IPS-18c (cell line): ENCODE measurements around the gene DCAF11.
A peak's percentile ranks its signal among the peaks of the same experiment; 100 is the strongest.
"Not testable (repeated sequence)": the region's sequence is repeated elsewhere in the genome, so short reads cannot be mapped to it uniquely, and the experiment has no call there.

Source experiments
- H3K4me3 ChIP-seq: 2 replicates; pipeline ENCODE4 v1.7.0; 2013; ENCODE audit warnings: low read depth, mild to moderate bottlenecking, low read length, moderate library complexity; ENCODE audit not compliant: insufficient read depth
- H3K9me3 ChIP-seq: one replicate; pipeline ENCODE4 v1.6.1; 2013; ENCODE audit warnings: mild to moderate bottlenecking, low read length, moderate library complexity; ENCODE audit not compliant: control insufficient read depth, insufficient read depth

Gene DCAF11

DNA sequence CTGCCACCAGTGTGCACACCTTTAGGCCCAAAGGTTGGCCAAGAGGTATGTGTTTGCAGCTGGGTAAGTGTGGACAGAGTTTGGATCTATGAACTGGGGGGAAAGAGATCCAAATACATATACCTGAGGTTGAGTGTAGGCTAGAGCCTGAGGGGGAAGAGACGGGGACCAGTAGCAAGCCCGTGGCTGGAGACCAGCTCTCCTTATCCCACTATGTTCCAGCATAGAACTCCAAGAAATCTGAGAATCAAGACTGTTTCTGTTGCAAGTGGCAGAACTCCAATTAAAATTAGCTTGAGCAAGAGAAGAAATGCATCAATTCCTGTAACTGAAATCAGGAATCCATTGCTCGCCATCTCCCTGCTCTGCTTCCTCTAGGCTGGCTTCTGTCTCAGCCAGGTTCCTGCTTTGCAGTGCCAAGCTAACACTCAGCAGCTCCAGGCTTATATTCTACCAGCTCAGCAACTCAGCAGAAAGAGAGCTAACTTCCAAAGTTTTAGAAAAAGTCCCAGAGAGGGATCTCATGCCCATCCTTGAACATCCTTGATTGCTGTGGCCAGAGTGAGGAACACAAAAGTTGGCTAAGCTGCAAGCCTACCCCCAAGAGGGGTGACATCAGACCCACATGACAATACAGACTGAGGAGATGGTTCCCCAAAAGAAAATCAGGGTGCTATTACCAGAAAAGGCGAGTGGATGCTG, 21.9 kb upstream of the DCAF11 start:
- no peak overlapping the region for H3K4me3 ChIP-seq

DNA sequence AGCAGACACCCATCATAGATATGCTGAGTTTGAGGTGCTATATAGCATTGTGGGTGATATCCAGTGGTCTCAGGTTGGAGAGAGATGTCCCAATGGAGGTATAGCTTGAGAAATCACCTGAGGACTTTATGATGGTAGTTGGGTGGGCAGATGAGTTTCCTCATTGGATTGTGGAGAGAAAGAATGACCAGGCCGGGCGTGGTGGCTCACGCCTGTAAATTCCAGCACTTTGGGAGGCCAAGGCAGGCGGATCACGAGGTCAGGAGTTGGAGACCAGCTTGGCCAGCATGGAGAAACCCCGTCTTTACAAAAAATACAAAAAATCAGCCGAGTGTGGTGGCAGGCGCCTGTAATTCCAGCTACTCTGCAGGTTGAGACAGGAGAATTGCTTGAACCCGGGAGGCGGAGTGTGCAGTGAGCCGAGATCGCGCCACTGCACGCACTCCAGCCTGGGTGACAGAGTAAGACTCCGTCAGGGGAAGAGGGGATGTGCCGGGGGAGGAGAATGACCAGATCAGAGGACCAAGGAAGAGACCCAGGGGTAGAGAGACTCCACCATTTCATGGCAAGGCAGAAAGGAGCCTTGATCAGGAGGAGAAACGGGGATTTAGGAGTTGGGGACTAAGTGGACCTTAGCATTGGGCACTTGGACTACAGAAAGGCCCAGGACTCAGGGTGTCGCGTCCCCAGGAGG, 21.2 kb upstream of the DCAF11 start:
- Histone ChIP-seq H3K4me3 (peak overlapping the region; percentile 9; the same call in 1 of the 2 replicates), H3K9me3 (no peaks in the 10 kb centered on the region)

More for the DNA sequence above, 21.9 kb upstream of the DCAF11 start:
- no peaks in the 10 kb centered on the region for H3K9me3 ChIP-seq

DNA sequence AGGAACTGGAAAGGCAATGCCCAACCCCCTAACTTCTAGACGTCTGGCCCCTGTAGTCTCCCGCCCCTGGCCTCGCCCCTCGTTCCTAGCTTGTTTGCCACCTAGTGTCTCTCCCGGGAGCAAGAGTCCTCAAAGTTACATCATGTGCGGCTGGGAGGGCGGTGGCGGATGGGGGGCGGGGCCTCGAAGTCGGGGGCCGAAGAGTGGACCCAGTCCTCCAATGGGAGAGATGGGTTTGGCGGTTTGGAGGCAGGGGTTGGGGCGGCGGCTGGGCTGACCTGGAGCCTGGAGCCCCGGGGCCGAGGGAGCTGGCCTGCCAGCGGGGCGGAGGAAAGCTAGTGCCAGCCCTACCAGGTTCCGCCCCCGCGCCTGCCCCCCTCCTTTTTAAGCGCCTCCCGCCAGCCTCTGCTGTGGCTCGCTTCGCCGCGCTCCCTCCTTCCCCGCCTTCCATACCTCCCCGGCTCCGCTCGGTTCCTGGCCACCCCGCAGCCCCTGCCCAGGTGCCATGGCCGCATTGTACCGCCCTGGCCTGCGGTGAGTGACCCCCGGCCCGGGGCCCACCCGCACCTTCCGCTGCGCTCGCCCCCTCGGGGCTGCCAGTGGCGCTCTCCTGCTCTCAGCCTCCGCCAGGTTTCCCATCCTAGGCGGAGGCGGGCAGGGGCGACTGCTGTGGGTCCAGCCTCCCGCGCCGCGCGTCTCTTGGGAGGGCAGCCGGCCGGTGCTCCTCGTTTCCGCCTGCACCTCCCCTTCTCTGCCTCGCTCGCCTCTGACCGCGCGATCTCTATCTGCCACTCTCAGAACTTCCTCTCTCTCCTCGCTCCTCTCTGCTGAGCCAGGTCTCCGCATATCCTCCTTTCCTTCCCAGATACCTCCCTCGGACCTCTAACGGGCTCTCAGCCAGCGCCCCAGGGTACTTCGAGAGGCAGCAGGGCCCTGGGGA, 20.4 kb upstream of the DCAF11 start, which contains the start of gene PCK2:
TSS of gene PCK2 (plus strand) at position 411 of the 940 bp plus-strand sequence. CDS start at position 506, 95 bp downstream.
- Histone ChIP-seq H3K4me3 (peak within 1 kb of the TSS; percentile 85), H3K9me3 (no peaks in the 10 kb centered on the region)

DNA sequence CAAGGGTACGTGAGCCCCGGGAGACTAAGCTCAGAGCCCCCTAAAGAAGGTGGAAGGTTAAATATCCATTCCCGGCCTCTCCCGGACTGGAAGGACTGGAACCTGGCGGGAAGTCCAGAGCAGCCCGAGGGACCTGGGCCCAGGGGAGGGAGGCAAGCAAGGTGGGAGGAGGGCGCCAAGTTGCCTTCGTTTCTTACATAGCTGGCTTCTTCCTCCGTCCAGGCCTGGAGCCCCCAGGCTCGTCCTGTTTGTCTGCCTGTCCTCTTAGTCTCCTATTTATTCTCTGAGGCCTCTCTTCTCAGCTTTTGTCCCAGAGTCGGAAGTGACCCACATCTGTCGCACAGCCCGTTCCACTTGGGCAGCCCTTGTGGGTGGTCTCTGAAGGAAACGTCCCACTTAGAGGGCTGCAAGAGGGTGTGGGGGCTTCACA, 19.7 kb upstream of the DCAF11 start:
- Histone ChIP-seq H3K4me3 (peak overlapping the region; percentile 85), H3K9me3 (no peaks in the 10 kb centered on the region)

DNA sequence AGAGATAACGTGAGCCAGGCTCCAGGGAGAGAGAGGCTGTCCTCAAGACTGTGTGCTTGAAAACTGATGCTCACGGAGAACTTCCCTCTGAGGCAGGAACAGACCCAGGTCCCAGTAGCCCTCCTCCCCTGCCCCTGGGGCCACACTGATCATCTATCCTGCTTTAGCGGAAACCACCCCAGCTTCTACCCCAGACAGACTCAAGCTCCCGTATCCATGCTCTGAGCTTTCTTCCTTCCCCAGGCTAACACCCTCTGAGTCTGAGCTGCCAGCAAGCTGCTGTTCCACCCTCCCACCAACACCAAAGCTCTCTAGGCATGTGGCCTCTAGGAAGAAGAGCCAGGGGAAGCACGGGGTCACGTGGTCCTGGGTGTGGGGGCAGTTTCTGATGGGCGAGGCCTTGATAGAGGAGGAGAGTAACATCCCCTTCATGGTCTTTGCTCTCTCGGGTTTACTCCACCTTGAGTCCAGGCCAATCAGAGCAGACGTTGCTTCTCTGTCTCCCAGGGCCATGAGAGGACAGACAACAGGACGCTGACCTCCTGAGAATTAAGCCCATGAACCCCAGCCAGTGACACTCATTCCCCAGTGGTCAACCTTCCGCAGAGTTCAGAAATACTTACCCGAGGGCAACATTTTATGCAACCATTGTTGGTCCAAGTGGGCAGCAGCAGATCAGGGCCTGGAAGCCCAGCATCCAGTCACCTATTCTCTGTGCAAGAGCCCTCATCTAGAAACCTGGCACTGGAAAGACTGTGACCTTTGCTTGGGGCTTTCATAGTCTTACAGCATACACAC, 19.1 kb upstream of the DCAF11 start:
- no peaks in the 10 kb centered on the region for H3K9me3 ChIP-seq
- H3K4me3 ChIP-seq, result peak overlapping the region; percentile 85

DNA sequence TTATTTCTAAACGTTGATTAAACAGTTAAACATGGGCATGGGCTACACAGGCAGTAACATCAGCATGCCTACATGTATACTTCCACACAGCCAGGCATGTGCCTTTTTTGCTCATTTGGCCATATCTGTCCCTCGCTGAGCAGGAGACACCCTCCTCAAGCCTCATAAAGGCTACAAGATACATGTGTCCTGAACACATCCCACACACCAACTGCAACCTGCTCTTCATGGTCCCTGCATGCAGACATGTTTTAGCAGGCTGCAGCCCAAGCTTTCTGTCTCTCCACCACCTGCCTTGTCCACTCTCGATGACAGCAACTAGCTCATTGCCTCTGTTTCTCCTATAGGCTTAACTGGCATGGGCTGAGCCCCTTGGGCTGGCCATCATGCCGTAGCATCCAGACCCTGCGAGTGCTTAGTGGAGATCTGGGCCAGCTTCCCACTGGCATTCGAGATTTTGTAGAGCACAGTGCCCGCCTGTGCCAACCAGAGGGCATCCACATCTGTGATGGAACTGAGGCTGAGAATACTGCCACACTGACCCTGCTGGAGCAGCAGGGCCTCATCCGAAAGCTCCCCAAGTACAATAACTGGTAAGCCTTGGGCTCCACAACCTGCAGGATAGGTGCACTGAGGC, 17.9 kb upstream of the DCAF11 start:
- Histone ChIP-seq H3K9me3 (no peaks in the 10 kb centered on the region), H3K4me3 (no peak overlapping the region)

DNA sequence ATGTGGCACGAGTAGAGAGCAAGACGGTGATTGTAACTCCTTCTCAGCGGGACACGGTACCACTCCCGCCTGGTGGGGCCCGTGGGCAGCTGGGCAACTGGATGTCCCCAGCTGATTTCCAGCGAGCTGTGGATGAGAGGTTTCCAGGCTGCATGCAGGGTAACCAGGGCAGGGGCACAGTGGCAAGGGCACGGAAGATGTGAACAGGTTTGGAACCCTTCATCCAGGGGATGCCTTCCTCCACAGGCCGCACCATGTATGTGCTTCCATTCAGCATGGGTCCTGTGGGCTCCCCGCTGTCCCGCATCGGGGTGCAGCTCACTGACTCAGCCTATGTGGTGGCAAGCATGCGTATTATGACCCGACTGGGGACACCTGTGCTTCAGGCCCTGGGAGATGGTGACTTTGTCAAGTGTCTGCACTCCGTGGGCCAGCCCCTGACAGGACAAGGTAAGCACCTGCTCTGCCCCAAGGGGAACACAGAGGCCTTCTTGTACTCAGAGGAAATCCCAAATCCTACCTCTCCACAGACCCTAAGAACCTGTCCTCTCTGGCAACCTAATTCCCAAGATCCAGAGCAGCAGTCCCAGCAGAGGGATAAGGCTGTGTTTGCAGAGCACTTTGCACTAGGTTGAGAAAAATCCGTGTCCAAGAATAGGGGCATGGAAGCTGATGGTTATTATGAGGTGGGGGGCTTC, 16.2 kb upstream of the DCAF11 start:
- no peaks in the 10 kb centered on the region for H3K9me3 ChIP-seq
- no peak overlapping the region for H3K4me3 ChIP-seq

DNA sequence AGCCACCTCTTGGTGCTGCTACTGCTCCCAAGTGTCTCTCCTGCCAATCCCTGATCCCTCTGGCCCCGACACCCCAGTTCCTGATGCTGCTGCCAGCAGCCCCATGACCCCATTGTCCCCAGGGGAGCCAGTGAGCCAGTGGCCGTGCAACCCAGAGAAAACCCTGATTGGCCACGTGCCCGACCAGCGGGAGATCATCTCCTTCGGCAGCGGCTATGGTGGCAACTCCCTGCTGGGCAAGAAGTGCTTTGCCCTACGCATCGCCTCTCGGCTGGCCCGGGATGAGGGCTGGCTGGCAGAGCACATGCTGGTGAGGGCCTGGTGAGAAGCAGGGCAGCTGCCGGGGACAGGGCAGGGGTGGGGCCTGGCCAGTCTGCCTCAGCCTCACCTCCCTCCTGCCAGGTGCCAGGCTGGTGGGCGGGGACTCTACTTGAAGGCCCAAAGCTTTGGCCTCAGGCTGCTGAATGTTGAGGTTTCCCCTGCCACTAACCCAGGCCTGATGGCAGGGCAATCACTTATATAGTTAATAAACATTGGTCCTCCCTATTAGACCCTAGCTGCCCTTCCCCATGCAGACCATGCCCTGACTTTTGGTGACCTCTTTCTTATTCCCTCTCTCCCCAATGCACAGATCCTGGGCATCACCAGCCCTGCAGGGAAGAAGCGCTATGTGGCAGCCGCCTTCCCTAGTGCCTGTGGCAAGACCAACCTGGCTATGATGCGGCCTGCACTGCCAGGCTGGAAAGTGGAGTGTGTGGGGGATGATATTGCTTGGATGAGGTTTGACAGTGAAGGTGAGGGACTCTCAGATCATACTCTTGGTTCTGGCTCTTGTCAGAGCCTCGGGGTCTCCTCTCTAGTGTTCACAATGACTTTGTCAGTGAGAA, 15.4 kb upstream of the DCAF11 start:
- Histone ChIP-seq H3K4me3 (no peak overlapping the region), H3K9me3 (no peaks in the 10 kb centered on the region)

DNA sequence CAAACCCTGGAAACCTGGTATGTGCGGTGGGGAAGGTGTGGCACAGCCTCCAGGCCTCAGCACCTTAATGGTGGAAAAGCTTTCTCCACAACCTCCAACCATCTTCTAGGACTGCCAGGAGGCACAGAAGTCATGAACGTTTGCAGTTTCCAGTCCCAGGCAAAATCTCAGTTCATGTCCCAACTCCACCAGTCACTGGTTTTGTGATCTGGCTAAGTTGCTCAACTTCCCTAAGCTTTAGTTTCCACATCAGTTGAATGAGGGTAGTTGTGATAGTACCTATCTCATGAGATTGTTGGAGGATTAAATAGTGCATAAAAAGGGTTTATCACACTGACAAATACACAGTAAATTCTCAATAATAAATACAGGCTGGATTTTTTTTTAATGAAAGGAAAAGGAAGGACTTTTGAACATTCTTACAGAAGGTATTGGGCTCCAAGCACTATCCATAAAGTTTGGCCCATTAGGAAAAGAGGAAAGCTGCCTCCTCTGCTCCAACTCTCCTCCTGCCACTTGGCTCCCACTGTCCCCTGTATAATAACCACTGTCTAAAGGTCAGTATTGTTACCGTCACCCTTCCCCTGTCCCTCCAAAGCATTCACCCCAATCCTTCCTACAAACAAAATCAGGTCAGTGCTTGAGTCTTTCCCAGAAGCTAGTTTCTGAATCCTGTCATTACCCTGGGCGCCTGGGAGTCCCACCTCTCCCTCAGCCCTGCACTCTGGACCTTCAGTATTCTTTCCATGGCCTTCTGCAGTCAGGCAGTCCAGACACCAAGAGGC, 14.2 kb upstream of the DCAF11 start:
- Histone ChIP-seq H3K4me3 (no peak overlapping the region), H3K9me3 (no peaks in the 10 kb centered on the region)

DNA sequence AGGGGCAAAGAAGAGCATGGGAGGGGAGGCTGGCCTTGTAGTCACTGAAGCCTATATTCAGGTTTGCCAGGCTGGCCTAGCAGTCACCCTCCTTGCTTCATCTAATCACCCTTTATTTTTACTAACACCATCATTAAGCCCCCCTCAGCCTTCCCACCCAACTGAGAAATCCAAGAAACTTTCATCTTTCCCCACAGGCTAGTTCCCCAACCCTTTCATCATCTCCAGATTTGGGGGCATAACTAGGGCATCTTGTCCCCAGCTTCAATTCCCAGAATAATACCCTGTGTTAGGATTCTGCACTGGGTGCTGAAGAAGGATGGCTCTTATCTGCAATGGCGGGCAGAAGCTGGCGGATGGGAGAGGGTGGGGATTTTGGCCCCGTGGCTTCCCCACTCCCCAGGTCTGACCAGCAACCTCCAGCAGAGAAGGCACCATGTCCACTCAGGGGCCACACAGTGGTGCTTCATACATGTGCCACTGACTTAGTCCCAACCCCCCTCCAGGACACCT, 13.5 kb upstream of the DCAF11 start:
- H3K4me3 ChIP-seq, result no peak overlapping the region
- H3K9me3 ChIP-seq, result no peaks in the 10 kb centered on the region

DNA sequence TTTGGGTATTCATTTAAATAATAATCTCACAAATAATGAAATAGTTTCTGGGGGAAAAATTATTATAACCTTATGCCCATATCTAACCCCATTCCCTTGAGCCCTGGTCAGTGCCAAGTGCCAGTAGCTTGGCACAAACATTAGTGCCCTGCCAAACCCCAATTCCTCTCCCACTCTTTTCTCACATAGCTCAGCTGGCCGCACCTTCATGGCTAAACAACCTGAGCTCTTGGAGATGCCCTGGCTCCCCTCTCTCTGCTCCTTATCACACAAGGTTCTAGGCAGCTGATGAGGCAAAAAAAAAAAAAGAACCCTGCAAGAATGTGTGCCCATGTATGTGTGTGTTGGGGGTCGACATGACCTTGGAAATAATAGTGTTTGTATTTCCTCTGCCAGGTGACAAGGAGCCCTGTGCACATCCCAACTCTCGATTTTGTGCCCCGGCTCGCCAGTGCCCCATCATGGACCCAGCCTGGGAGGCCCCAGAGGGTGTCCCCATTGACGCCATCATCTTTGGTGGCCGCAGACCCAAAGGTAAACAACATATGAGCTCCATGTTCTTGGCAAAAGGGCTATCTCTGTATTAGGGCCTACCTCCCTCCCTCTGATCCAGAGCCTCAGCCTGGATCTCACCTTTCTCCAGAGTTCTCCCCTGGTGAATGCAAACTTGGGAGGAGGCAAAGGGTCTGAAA, 12.1 kb upstream of the DCAF11 start:
- Histone ChIP-seq H3K4me3 (no peak overlapping the region), H3K9me3 (no peaks in the 10 kb centered on the region)

DNA sequence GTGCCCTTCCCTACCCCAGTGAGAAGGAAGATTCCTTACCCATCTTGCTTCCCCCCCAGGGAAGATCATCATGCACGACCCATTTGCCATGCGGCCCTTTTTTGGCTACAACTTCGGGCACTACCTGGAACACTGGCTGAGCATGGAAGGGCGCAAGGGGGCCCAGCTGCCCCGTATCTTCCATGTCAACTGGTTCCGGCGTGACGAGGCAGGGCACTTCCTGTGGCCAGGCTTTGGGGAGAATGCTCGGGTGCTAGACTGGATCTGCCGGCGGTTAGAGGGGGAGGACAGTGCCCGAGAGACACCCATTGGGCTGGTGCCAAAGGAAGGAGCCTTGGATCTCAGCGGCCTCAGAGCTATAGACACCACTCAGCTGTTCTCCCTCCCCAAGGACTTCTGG, 11.1 kb upstream of the DCAF11 start:
- Histone ChIP-seq H3K4me3 (no peak overlapping the region), H3K9me3 (no peaks in the 10 kb centered on the region)

DNA sequence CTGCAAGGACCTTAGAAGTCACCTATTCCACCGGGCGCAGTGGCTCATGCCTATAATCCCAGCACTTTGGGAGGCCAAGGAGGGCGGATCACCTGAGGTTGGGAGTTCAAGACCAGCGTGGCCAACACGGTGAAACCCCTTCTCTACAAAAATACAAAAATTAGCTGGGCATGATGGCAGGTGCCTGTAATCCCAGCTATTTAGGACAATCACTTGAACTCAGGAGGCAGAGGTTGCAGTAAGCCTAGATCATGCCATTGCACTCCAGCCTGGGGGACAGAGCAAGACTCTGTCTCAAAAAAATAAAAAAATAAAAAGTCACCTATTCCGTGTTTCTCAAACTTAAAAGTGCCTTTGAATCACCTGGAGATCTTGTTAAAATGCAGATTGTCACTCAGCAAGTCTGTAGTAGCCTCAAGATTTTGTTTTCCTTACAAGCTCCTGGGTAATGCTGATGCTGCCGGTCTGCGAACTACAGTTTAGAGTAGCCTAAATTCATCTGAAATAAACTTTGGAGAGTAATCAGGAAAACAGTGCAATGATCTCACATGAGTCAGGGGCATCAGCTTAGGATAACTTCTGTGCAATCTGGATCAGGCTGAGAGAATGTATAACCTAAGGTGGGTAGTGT, 8.9 kb upstream of the DCAF11 start:
- not testable (repeated sequence) for H3K4me3 ChIP-seq, H3K9me3 ChIP-seq
